Endothelial cell of umbilical vein (primary cell): ENCODE results near the gene PHLDB2.

ENCODE experiments used
- CTCF ChIP-seq, 2 donors: IDR thresholded peaks; 1 replicate in 1 of 2; 2 replicates in 1 of 2; pipeline ENCODE4 v1.5.1; 2011; ENCODE audit warnings: low read length in 2 of 2, mild to moderate bottlenecking in 2 of 2, moderate library complexity in 2 of 2, control low read depth in 1 of 2, inconsistent platforms in 1 of 2, low read depth in 1 of 2; ENCODE audit not compliant: insufficient read depth in 1 of 2; ENCODE audit errors: extremely low read depth in 1 of 2
- EZH2 ChIP-seq: IDR thresholded peaks from 2 replicates; pipeline ENCODE4 v1.6.1; 2012; ENCODE audit warnings: borderline replicate concordance, low read depth, mild to moderate bottlenecking, moderate library complexity, low read length, inconsistent platforms; ENCODE audit not compliant: severe bottlenecking
- POLR2A ChIP-seq: IDR thresholded peaks from 2 replicates; pipeline ENCODE4 v1.6.1; 2012; ENCODE audit warnings: low read depth, mild to moderate bottlenecking, control low read depth, low read length

GRCh38 chr3:112004187-112004586, 145.1 kb downstream of the PHLDB2 start:
- TF ChIP-seq EZH2 (no peak), POLR2A (no peak), CTCF (IDR thresholded peaks at IDR 0.05; ENCODE audit: extremely low read depth in 1 of 2, insufficient read depth in 1 of 2, low read depth in 1 of 2, low read length in 2 of 2) (no peak)
